ENCODE results near the gene PSD. TPM values are rescaled to one million over a fixed set of nuclear protein-coding genes. Genes with fewer than 3 reads are reported as not detected.

The PSD gene
- total and polyA plus RNA-seq, 9 of the 15 experiments (the other 6 are each of a cell fraction or from before 2014, with no cell fraction given) = 0.11 to 1.7 (median 0.54) TPM; not detected in 2

DNA sequence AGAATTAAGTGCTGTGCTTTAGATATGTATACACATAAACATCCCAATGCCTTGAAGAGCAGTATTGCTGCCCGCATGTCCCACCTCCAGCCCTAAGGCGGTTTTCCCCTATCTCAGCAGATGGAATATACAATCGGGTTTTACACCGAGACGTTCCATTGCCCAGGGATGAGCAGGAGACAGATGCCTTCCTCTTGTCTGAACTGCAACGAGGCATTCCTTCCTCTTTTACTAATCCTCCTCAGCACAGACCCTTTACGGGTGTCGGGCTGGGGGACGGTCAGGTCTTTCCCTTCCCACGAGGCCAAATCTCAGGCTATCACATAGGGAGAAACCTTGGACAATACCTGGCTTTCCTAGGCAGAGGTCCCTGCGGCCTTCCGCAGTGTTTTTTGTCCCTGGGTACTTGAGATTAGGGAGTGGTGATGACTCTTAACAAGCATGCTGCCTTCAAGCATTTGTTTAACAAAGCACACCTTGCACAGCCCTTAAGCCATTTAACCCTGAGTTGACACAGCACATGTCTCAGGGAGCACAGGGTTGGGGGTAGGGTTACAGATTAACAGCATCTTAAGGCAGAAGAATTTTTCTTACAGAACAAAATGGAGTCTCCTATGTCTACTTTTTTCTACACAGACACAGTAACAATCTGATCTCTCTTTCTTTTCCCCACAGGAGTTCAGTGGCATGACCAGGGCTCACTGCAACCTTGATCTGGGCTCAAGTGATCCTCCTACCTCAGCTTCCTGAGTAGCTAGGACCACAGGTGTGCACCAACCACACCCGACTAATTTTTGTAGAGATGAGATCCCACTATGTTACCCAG, 36.3 kb upstream of the PSD start (continued):
- TF ChIP-seq, protein P1, sequence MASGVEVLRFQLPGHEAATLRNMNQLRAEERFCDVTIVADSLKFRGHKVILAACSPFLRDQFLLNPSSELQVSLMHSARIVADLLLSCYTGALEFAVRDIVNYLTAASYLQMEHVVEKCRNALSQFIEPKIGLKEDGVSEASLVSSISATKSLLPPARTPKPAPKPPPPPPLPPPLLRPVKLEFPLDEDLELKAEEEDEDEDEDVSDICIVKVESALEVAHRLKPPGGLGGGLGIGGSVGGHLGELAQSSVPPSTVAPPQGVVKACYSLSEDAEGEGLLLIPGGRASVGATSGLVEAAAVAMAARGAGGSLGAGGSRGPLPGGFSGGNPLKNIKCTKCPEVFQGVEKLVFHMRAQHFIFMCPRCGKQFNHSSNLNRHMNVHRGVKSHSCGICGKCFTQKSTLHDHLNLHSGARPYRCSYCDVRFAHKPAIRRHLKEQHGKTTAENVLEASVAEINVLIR (CRISPR knock-in tag; IDR thresholded peaks at IDR 0.05) = peak; percentile 79; the same call in 1 of the 2 replicates
- TF ChIP-seq, protein P2, sequence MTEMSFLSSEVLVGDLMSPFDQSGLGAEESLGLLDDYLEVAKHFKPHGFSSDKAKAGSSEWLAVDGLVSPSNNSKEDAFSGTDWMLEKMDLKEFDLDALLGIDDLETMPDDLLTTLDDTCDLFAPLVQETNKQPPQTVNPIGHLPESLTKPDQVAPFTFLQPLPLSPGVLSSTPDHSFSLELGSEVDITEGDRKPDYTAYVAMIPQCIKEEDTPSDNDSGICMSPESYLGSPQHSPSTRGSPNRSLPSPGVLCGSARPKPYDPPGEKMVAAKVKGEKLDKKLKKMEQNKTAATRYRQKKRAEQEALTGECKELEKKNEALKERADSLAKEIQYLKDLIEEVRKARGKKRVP (CRISPR knock-in tag; IDR thresholded peaks at IDR 0.05) = peak; percentile 77
- TF ChIP-seq HSF4 (CRISPR knock-in tag; IDR thresholded peaks at IDR 0.05; ENCODE audit: borderline replicate concordance) (peak; percentile 91; the same call in 1 of the 2 replicates), ZNF584 (CRISPR knock-in tag; IDR thresholded peaks at IDR 0.05; ENCODE audit: low read depth) (peak; percentile 90), ZKSCAN3 (CRISPR knock-in tag; IDR thresholded peaks at IDR 0.05) (peak; percentile 58), ZBTB17 (CRISPR knock-in tag; IDR thresholded peaks at IDR 0.05) (peak; percentile 88), RHOXF2B (CRISPR knock-in tag; conservative IDR thresholded peaks at IDR 0.05) (peak; percentile 89; the same call in 1 of the 2 replicates), ZNF239 (CRISPR knock-in tag; IDR thresholded peaks at IDR 0.05) (peak; percentile 84), SRF (CRISPR knock-in tag; IDR thresholded peaks at IDR 0.05) (peak in 1 of 2 experiments; percentile 69; a peak in 1 of 4 replicates), ZNF707 (CRISPR knock-in tag; conservative IDR thresholded peaks at IDR 0.05) (peak; percentile 71), MTF1 (CRISPR knock-in tag; IDR thresholded peaks at IDR 0.05; ENCODE audit: borderline replicate concordance) (peak; percentile 87; the same call in 1 of the 2 replicates)
- TF ChIP-seq, protein P3, sequence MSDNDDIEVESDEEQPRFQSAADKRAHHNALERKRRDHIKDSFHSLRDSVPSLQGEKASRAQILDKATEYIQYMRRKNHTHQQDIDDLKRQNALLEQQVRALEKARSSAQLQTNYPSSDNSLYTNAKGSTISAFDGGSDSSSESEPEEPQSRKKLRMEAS (CRISPR knock-in tag; IDR thresholded peaks at IDR 0.05) = 0 out of 2 replicates have a peak, but pooled peaks have one; percentile 35
- TF ChIP-seq, protein P4, sequence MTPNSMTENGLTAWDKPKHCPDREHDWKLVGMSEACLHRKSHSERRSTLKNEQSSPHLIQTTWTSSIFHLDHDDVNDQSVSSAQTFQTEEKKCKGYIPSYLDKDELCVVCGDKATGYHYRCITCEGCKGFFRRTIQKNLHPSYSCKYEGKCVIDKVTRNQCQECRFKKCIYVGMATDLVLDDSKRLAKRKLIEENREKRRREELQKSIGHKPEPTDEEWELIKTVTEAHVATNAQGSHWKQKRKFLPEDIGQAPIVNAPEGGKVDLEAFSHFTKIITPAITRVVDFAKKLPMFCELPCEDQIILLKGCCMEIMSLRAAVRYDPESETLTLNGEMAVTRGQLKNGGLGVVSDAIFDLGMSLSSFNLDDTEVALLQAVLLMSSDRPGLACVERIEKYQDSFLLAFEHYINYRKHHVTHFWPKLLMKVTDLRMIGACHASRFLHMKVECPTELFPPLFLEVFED (CRISPR knock-in tag; conservative IDR thresholded peaks at IDR 0.05) = peak; percentile 81; the same call in 1 of the 2 replicates
- TF ChIP-seq, protein P5, sequence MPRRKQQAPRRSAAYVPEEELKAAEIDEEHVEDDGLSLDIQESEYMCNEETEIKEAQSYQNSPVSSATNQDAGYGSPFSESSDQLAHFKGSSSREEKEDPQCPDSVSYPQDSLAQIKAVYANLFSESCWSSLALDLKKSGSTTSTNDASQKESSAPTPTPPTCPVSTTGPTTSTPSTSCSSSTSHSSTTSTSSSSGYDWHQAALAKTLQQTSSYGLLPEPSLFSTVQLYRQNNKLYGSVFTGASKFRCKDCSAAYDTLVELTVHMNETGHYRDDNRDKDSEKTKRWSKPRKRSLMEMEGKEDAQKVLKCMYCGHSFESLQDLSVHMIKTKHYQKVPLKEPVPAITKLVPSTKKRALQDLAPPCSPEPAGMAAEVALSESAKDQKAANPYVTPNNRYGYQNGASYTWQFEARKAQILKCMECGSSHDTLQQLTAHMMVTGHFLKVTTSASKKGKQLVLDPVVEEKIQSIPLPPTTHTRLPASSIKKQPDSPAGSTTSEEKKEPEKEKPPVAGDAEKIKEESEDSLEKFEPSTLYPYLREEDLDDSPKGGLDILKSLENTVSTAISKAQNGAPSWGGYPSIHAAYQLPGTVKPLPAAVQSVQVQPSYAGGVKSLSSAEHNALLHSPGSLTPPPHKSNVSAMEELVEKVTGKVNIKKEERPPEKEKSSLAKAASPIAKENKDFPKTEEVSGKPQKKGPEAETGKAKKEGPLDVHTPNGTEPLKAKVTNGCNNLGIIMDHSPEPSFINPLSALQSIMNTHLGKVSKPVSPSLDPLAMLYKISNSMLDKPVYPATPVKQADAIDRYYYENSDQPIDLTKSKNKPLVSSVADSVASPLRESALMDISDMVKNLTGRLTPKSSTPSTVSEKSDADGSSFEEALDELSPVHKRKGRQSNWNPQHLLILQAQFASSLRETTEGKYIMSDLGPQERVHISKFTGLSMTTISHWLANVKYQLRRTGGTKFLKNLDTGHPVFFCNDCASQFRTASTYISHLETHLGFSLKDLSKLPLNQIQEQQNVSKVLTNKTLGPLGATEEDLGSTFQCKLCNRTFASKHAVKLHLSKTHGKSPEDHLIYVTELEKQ (CRISPR knock-in tag; IDR thresholded peaks at IDR 0.05) = peak; percentile 91
- TF ChIP-seq, protein P6, sequence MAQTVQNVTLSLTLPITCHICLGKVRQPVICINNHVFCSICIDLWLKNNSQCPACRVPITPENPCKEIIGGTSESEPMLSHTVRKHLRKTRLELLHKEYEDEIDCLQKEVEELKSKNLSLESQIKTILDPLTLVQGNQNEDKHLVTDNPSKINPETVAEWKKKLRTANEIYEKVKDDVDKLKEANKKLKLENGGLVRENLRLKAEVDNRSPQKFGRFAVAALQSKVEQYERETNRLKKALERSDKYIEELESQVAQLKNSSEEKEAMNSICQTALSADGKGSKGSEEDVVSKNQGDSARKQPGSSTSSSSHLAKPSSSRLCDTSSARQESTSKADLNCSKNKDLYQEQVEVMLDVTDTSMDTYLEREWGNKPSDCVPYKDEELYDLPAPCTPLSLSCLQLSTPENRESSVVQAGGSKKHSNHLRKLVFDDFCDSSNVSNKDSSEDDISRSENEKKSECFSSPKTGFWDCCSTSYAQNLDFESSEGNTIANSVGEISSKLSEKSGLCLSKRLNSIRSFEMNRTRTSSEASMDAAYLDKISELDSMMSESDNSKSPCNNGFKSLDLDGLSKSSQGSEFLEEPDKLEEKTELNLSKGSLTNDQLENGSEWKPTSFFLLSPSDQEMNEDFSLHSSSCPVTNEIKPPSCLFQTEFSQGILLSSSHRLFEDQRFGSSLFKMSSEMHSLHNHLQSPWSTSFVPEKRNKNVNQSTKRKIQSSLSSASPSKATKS (CRISPR knock-in tag; IDR thresholded peaks at IDR 0.05) = 0 out of 2 replicates have a peak, but pooled peaks have one; percentile 54
